NCI-H2029 treated with DMSO at 0.1 percent for 48 hours (cell line): ENCODE results near the gene CCDC54.
"Not testable (repeated sequence)": the region's sequence is repeated elsewhere in the genome, so short reads cannot be mapped to it uniquely, and the experiment has no call there.

ENCODE experiments used
- DNase-seq: peaks from one replicate; lab custom pipeline; 2025; lab: John Stamatoyannopoulos, UW

Gene CCDC54

DNA sequence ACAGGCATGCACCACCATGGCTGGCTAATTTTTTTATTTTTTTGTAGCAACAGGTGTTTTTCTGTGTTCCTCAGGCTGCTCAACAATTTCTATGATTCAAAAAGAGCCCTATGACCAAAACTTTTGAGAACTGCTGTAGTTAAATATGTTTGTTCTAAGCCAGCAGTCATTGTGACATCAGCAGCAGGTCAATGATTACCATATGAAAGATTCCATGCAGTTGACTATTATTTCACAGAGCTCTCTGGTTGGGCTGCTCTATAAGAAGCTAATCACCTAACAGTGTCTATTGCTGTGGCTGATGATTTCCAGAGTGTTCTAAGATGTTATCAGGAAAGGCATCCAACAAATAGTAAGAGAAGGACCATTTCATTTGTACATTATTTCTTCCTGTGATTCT, at the start of gene CCDC54:
Gene CCDC54 (plus strand): TSS at position 289 of the 400 bp plus-strand sequence. CDS start 149 bp downstream, outside the sequence.
- no peak for DNase-seq

DNA sequence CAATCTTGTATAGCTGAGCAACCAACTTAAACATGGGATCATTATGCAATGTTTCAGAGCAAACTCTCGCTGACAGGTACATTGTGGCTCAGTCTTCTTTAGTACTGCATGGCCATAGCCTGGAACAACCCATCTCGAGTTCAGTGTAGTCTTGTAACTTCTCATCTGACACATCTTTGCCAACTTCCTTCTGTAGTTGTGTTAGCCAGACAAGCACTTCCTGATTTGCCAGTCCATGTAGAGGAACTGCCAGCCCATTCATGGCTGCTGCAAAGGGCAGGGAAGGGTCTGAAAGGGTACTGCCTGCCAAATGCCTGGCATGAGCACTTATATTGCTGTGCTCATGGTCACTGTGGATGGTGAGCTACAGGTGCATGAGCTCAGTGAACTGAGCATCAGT, 49.2 kb upstream of the CCDC54 start:
- DNase-seq = no peak

DNA sequence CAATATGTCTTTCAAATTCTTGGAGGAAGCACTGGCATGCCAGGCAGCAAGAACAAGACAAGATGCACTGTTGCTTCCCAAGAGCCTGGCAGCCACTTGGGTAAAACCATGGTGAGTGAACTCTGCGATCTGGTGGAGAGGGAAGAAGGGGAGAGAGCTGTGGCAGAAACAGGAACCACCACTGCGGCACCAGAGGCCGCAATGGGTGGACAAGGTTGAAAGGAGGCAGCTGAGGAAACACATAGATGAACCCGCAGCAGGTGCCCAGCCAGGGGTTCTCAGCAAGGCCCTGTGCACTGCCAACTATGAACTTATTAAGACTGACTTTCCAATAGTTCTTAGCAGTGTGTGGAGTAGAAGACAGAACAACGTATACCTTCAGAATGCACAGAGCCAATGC, 48.2 kb upstream of the CCDC54 start:
- no peak for DNase-seq

DNA sequence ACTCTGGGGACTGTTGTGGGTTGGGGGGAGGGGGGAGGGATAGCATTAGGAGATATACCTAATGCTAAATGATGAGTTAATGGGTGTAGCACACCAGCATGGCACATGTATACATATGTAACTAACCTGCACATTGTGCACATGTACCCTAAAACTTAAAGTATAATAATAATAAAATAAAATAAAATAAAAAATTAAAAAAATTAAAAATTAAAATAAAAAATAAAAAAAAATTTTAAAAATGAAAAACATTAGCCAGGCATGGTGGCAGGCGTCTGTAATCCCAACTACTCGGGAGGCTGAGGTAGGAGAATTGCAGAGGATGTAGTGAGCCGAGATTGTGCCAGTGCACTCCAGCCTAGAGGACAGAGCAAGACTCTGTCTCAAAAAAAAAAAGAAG, 37.5 kb upstream of the CCDC54 start:
- DNase-seq = not testable (repeated sequence)

DNA sequence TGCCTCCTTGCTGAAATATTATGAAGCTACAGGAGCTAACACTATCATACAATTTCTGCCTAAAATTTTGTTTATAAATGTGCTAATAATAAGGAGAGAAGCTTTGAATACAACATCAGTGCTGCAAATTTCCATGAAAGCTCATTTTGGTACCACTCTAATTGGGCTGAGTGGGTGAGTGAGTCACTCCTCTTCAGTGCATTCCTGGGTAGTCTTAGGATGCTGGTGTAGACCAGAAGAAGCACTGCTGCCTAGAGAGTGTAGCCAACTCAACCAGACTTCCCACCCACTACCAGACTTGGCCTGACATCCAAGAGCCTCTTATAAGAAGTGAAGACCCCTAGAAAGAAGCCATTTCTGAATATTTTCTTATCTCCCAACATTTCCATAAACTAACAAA, 32.5 kb upstream of the CCDC54 start:
- no peak for DNase-seq

DNA sequence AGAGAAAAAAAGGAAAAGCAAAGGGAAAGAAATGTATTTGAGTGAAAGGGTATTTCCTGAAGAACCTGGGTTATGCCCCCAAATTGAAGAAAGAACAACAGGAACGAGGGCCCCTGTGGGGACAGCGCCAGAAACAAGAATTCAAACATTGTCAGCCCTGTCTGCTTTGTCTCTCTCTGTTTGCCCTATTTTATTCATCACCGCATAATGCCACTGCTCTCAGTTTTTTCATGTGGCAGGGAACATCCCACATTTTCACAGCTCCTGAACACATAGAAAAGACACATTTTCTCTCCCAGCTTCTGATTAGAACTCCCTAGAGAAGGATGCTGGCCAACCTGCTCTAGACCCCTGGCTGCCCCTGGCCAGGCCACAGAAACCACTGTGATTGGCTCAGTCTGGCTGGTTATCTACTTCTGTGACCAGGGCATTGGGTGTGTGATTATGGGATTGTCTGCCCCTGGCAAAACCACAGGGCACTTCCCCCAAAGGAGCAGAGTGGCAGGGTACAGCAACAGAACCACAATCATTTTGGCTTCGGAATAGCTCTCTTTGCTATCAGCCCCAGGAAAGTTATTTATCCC, 31.3 kb upstream of the CCDC54 start:
- no peak for DNase-seq

DNA sequence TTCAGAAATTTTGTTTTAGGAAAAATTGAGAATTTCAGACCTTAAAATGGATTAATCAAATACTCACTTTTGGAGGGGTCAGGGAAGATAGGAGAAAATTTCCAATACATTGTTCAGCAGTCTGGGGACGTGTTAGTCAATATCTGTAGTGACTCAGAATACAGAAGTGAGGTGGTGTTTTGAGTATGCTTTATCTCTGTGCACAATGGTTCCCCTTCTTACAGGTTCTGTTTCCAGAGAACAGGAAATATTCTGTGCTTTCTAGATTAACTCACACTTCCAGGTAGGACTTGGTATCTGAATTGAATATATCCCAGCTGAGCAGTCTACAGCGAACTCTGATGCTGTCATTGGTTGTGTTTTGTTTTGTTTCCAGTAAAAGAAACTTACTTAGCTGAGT, 30.7 kb upstream of the CCDC54 start:
- no peak for DNase-seq

DNA sequence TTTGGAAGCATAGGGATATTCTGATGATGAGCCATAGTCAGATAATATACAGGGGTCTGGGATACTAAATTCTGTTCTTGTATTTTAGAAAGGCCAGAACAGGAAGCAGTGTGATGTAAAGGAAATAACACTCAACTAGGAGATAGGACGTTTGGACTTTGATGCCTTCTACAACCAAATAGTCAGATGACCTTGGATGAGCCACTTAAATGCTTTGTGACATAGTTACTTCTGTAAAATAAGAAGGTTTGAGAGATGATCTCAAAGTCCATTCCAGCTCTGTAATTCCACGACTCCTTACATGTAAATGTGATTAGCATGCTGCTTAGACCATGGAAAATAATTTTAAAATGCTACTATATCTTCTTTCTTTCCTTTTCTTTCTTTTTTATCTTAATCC, 29.5 kb upstream of the CCDC54 start:
- no peak for DNase-seq

DNA sequence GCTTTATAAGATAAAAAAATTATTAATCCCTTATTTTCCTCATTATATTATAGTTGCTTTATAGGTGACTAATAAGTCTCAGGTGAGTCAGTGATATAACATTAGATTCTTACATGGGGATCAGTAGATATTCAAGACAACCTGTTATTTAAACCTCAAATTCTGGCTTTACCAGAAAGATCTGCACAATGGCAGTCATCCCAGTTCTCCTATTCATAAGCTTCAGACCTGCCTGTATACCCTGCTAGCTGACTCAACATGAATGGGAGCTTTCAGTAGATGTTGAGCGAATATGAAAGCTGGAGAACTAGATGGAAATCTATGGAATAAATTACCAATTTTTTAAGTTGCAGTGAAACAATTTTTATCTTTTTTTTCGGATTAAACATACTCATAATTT, 20.5 kb upstream of the CCDC54 start:
- no peak for DNase-seq

DNA sequence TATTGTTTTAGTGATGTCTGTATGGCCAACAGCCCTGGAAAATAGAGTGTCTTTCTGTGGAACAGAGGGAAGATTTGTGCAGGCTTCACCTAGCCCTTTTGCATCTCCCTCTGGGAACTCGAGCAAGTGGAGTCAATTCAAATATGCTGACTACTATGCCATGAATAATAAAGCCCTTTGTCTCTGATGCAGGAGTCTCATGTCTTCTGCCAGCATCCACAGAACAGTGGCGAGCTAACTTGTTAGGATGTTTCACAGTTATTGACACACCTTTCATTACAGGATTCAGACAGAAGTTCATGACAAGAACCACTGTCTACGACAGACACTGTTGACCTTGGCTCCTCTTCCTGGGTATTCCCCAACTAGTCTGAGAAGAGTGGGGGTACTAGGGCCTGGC, 15.6 kb upstream of the CCDC54 start:
- no peak for DNase-seq

DNA sequence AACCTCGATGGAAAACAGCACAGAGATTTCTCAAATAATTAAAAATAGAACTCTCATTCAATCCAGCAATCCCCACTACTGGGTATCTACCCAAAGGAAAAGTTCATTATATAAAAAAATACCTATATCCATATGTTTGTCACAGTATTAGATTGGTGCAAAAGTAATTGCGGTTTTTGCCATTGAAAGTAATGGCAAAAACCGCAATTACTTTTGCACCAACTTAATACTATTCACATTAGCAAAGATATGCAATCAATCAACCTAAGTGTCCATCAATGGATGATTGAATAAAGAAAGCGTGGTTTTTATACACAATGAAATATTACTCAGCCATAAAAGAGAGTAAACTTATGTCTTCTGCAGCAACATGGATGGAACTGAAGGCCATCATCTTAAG, 12.2 kb upstream of the CCDC54 start:
- DNase-seq = no peak

DNA sequence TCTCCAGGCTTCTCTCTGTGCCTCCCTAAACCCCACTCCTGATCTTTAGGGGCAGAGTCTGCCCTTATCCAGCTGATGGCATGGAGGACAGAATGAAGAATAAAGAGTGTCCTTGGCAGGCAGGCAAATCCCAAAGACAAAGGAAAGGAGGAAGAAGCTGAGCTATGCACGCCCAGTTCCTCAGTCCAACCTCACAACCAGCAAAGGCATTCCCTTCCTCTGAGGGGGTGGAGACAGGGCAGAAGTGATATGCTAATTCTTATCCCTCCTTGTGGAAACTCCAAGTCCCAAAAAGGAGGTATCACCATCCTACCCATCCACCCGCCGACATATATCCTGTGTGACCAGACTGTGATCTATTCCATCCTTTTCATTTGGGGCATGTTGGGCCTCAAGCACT, 10.5 kb upstream of the CCDC54 start:
- DNase-seq = no peak

DNA sequence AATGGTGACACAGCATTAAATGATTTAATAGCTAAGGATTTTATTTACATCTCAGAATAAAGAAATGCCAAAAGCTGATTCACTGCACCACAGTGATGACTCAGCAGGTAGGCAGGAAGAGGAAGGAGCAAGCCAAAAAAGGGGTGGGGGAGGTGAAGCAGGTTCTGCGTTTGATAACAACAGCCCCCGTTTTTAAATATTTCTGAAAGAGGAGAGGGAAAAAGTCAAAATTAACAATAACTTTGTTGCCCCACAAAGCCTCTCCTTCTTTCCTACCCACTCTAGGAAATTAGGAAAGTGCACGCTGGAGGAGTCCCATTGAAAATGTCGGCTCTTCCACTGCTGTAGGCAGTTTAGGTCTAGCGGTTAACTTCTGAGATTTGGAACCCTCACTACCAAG, 9.9 kb upstream of the CCDC54 start:
- DNase-seq = no peak

DNA sequence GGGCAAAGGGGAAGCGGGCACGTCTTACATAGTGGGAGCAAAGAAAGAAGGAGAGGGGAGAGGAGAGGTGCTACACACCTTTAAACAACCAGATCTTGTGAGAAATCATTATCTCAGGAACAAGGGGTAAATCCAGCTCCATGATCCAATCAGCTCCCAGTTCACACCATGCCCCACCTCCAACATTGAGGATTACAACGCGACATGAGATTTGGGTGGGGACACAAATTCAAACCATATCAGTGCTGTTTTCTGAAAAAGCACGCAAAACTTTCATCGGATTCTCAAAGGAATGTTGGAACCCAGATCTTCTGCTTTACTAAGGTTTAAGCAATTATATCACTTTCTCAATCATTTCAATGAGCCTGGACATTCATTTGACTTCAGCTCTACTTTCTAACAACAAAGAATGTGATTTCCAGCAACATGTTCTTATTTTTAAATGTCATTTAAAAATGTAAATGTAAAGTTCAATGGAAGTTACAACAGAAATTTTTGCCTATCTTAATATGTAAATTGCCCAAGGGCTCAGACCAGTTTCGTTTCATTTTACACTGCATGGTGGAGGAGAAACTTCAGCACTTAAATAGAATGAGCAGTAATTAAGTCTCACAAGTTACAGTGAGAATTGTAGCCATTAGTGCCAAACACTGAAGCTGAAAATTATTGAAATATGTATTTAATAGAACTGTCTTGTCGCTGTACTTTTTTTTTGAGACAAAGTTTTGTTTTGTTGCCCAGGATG, 8.4 kb upstream of the CCDC54 start:
- DNase-seq = no peak

DNA sequence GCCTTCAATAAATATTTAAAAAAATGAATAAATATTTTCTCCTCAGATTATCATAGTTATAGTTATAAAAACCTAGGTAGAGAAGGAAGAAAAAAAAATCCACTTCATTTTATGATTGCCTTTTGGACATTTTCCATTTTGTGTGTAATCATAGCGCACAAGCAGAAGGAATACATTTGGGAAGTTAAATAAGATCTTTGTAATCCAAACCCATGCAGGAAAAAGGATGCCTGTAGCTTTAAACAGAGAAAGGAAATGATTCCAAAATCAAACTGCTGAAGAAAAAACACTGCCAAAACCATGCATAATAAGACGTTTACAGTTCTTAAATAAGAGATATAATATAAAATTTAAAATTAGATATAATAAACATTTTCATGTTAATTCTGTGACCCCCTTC, 7.4 kb upstream of the CCDC54 start:
- DNase-seq = no peak

DNA sequence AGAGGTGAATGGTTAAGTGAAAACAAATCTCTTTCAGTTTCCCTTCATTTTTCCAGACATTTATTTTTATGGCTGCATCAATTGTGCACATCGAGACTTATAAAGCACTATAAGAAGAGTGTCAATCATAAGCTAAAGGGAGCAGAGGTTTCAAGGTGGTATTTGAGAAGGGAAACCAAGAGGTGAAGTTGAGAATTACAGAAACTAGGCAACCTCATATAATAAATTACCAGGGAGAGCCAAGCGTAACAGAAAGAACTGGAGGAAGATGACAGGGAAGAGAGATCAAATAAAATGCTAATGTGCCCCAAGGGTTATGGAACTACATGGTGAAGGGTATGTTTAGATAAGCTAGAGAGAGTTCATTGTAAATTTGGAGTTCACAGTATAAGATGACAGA, 6.3 kb upstream of the CCDC54 start:
- no peak for DNase-seq

DNA sequence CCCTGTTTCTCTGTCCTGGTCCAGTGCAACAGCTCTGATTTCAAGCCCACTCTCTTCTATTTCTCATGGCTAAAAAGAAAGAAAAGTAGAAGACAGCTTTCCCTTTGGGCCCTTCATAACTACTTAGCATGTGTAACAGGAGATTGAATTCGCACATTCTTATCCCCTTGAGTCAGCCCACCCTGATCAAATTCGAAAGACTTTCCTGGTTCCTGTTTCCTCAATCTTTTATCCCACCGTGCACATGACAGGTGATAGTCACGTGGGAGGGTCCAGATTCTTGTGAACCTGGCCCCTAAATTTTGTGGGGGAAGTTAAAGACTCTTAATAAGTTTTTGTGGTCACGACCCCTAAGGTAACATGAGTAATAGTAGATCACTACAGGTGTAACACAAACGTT, 4.7 kb upstream of the CCDC54 start:
- DNase-seq = no peak

DNA sequence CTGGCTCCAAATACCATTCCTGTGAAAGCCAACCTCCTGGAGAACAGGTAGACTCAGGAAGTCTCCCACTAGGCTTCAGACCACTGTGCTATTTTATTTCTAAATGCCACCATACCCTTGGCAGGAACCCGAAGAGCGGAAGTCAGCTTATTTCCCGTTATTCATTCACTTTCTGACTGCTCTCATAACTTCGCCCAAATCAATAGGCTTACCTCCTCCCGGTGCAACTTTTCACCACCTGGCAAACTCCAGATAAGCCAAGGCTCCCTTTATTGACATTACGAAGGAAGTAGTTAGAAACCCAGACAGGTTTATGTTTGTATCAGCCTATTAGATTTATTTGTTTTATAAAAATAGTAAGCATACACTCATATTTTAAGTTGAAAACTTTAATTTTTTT, 3.3 kb upstream of the CCDC54 start:
- no peak for DNase-seq

DNA sequence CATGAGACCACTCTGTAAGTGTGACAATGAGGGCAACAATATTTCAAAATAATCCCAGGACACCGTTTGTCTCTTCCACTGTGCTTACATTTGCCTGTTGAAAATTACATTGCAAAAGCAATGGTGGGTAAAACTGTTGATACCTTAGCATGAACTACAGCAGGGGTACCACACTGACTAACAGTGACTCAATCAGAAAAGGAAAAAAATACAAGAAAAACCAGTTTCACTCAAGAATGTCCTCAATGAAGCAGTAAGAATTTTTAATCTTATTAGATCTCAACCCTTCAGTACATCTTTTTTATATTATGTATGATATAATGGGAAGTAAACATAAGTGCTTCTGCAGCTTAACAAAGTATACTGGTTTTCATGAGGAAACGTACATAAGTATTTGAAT, 1.6 kb upstream of the CCDC54 start:
- no peak for DNase-seq

DNA sequence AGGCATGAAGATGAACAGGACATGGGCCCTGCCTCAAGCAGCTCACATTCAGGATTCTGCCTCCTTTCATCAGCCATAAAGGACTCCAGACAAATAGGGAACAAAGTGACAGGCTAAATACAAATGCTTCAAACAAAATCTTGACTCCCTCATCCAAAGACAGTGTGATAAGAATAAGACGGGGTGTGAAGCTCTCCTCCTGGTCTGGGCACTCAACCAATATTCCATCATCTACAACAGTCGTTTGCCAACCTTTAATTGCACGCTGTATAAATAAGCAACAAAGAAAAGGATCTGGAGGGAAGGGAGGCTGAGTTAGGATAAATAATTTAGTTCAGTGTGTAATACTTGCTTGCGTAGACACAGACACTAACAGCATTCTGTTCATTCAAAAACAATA, 5.4 kb downstream of the CCDC54 start:
- no peak for DNase-seq

DNA sequence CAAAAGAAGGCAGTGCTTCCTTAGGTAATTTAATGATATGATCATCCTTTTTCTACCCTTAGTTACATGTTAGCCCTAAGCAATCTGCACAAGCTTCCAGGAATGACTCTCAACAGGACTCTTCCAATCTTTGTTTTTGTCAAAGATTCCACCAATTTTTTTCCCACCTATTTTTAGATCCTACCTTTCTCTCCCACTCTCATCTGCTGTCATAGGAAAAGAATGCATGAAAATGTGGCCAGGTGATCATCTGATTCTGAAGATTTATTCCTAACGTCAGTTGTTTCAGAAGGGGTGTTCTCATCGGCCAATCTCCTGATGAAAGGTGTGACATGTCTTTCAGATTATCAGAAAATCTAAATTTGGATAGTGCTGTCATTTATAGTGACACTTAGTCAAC, 7.2 kb downstream of the CCDC54 start:
- no peak for DNase-seq

DNA sequence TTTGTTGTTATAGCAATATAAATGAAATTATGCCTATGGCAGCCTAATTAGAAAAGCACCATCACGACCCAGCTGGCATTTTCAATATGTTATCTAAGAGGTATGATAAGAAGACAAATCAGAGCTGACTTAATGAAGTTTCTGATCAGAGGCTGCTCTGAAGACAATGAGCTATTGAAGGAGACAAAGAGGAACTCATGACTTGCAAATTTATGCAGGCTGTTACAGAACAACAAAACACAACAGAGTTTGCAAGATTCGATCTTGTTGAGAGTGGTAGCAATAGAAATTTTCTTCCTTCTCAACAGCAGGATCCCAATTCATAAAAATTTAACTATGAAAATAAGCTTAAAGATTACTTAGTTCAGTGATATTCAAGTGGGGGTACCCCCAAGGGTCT, 7.7 kb downstream of the CCDC54 start:
- DNase-seq = no peak

DNA sequence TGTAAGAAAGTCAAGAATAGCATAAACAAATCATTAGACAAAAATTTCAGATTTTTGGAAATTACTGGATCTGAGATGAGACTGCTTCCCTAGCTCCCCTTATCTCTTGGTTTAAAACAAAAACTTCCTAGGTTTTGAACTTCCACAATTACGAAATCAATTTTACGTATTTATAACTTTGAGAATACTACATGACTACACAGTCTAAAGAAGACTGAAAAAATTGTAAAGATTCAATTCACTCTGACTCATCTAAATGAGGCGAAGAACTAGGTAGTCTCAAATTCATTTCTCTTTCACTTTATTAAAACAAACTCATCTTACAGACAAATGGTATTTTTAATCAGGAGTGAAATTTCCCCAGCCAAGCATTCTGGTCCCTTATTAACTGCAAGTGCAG, 10.3 kb downstream of the CCDC54 start:
- DNase-seq = no peak

DNA sequence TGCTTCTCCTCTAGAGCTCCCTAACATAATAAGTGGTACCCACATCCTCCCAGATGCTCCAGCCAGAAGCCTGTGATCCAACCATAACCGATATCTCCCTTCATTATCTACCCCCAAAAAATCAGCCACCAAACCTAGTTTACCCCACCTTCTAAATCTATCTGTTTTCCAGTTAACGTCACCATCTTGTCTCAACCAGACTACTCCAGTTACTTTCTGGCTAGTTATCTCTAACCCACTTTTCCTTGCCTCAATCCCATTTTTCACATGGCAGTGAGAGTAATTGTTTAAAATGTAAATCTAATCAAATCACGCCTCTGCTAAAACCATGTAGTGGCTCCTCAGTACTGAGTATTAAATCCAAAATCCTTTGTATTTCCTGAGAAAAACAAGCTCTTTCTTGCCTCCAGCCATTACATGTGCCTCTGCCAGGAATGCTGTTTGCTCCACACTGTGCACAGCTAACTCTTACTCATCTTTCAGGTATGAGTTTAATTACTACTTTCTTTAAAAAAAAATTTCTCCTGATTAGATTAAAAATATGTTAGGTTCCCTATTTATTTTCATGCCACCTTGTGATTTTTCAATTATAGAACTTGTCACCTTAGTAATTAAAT, 15.4 kb downstream of the CCDC54 start:
- DNase-seq = no peak
